Neuronal stem cell (in vitro differentiated cells): ENCODE data around the gene RARB.

Experiments
- DNase-seq: peaks from one replicate; pipeline ENCODE4 v3.0.0-alpha.2; 2013; ENCODE audit warnings: low spot score
- H2AFZ ChIP-seq: one replicate; pipeline ENCODE4 v1.6.1; 2013; ENCODE audit warnings: mild to moderate bottlenecking, low read length, inconsistent platforms
- H2AK5ac ChIP-seq: 2 replicates; pipeline ENCODE4 v1.6.1; 2013; ENCODE audit warnings: low read depth, mild to moderate bottlenecking, inconsistent platforms, low read length, moderate library complexity, mixed read lengths
- H2BK120ac ChIP-seq: 2 replicates; pipeline ENCODE4 v1.6.1; 2013; ENCODE audit warnings: low read depth, mild to moderate bottlenecking, inconsistent platforms, low read length, moderate library complexity, mixed read lengths
- H2BK12ac ChIP-seq: one replicate; pipeline ENCODE4 v1.6.1; 2013; ENCODE audit warnings: low read length, inconsistent platforms
- H2BK15ac ChIP-seq: 2 replicates; pipeline ENCODE4 v1.6.1; 2013; ENCODE audit warnings: mild to moderate bottlenecking, low read length, inconsistent platforms, mixed read lengths
- H2BK5ac ChIP-seq: one replicate; pipeline ENCODE4 v1.6.1; 2013; ENCODE audit warnings: inconsistent platforms, mild to moderate bottlenecking, low read length, moderate library complexity
- H3K14ac ChIP-seq: one replicate; pipeline ENCODE4 v1.6.1; 2013; ENCODE audit warnings: low read length, inconsistent platforms
- H3K18ac ChIP-seq: 2 replicates; pipeline ENCODE4 v1.6.1; 2013; ENCODE audit warnings: low read length, inconsistent platforms
- H3K23ac ChIP-seq: 2 replicates; pipeline ENCODE4 v1.6.1; 2013; ENCODE audit warnings: low read depth, mild to moderate bottlenecking, mixed read lengths, low read length, inconsistent platforms; ENCODE audit not compliant: poor library complexity
- H3K27ac ChIP-seq: replicated peaks from 3 replicates; pipeline ENCODE4 v1.5.1; 2013; ENCODE audit warnings: low read length, inconsistent platforms
- H3K27me3 ChIP-seq, 3 experiments: 2 replicates each; pipeline ENCODE4 v1.6.1; 2013; ENCODE audit warnings: low read length in 3 of 3, mild to moderate bottlenecking in 2 of 3, inconsistent platforms in 1 of 3, low read depth in 1 of 3, mixed read lengths in 1 of 3, moderate library complexity in 1 of 3; ENCODE audit not compliant: control insufficient read depth in 3 of 3, insufficient read depth in 3 of 3
- H3K36me3 ChIP-seq, 2 donors: replicated peaks in 1 of 2; 2 replicates each; pipeline ENCODE4 v1.6.1; 2013; ENCODE audit warnings: low read length in 2 of 2; ENCODE audit not compliant: control insufficient read depth in 2 of 2, insufficient read depth in 2 of 2
- H3K4ac ChIP-seq: 2 replicates; pipeline ENCODE4 v1.6.1; 2013; ENCODE audit warnings: inconsistent platforms, mild to moderate bottlenecking, low read length, moderate library complexity
- H3K4me1 ChIP-seq, 2 donors: 1 replicate in 1 of 2; 2 replicates in 1 of 2; pipeline ENCODE4 v1.6.1; 2013; ENCODE audit warnings: low read length in 2 of 2, low read depth in 1 of 2; ENCODE audit not compliant: control insufficient read depth in 2 of 2, insufficient read depth in 1 of 2
- H3K4me2 ChIP-seq: one replicate; pipeline ENCODE4 v1.6.1; 2013; ENCODE audit warnings: mild to moderate bottlenecking, low read length, inconsistent platforms; ENCODE audit not compliant: insufficient read depth, poor library complexity, severe bottlenecking
- H3K4me3 ChIP-seq, 2 donors: 2 replicates each; pipeline ENCODE4 v1.5.1; 2013; ENCODE audit warnings: low read length in 2 of 2, mild to moderate bottlenecking in 2 of 2, inconsistent platforms in 1 of 2, moderate library complexity in 1 of 2
- H3K79me1 ChIP-seq: one replicate; pipeline ENCODE4 v1.6.1; 2013; ENCODE audit warnings: low read depth, mild to moderate bottlenecking, inconsistent platforms, low read length, moderate library complexity
- H3K9ac ChIP-seq: one replicate; pipeline ENCODE4 v1.6.1; 2013; ENCODE audit warnings: mild to moderate bottlenecking, low read depth, low read length, inconsistent platforms; ENCODE audit not compliant: poor library complexity
- H3K9me3 ChIP-seq, 2 donors: replicated peaks in 1 of 2; 2 replicates each; pipeline versions ENCODE3 to v1.6.1; 2013; ENCODE audit warnings: low read length in 2 of 2, mild to moderate bottlenecking in 2 of 2, inconsistent platforms in 1 of 2, low read depth in 1 of 2, mixed read lengths in 1 of 2, moderate library complexity in 1 of 2; ENCODE audit not compliant: control insufficient read depth in 2 of 2, insufficient read depth in 1 of 2
- H4K8ac ChIP-seq: one replicate; pipeline ENCODE4 v1.6.1; 2013; ENCODE audit warnings: low read depth, mild to moderate bottlenecking, inconsistent platforms, low read length, moderate library complexity
- H4K91ac ChIP-seq: one replicate; pipeline ENCODE4 v1.6.1; 2013; ENCODE audit warnings: low read length, low read depth, mild to moderate bottlenecking, inconsistent platforms; ENCODE audit not compliant: poor library complexity
- WGBS, 2 donors: extraction: QIAGEN DNeasy Blood & Tissue Kit; methylation state at CpG; one replicate each; pipeline ENCODE4 v1.1.7; 2013; ENCODE audit warnings: missing lambda C conversion rate in 2 of 2, mixed read lengths in 1 of 2; ENCODE audit not compliant: insufficient read length in 2 of 2, insufficient replicate concordance in 1 of 2; ENCODE audit errors: extremely low coverage in 2 of 2; 5-methylcytosine and 5-hydroxymethylcytosine counted together

RARB gene

DNA sequence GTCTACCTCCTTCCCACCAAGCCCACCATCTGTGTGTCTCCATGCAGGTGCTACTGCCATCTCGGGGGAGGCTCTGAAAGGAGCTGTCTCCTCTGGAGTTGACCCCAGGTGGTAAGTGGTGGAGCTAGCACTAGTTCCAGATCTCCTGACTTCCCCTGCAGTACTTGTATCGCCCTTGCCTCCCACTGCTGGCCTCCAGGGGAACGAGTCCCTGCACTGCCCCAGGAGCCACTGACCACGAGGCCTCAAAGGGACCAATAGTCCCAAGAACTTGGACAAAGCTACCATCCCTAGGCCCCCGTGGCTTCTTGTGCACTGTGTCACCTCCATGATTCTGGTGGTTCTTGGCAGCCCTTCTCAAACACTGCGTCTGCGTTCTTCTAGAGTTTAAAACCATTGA lies 137.7 kb downstream of the RARB start:
- Histone ChIP-seq H3K27me3 (no peaks in the 10 kb centered on the region), H4K8ac (no peak overlapping the region), H4K91ac (no peak overlapping the region), H2BK12ac (no peak overlapping the region), H2AFZ (no peak overlapping the region), H3K23ac (no peak overlapping the region), H3K14ac (no peak overlapping the region), H3K9me3 (no peaks in the 10 kb centered on the region), H3K4me1 (peaks cover 0 to 10% of the 10 kb centered on the region in 2 donors), H3K9ac (no peak overlapping the region), H2BK5ac (no peak overlapping the region), H2BK15ac (no peak overlapping the region), H3K4me3 (no peak overlapping the region), H3K79me1 (no peaks in the 10 kb centered on the region), H2AK5ac (no peak overlapping the region), H3K4ac (peak overlapping the region; percentile 19), H2BK120ac (no peak overlapping the region), H3K4me2 (no peak overlapping the region), H3K18ac (no peak overlapping the region), H3K27ac (no peak overlapping the region), H3K36me3 (no peaks in the 10 kb centered on the region)
- DNase-seq, result no peak
- no CpG with 5 or more reads among the region's 7 CpGs for WGBS, 2 donors

DNA sequence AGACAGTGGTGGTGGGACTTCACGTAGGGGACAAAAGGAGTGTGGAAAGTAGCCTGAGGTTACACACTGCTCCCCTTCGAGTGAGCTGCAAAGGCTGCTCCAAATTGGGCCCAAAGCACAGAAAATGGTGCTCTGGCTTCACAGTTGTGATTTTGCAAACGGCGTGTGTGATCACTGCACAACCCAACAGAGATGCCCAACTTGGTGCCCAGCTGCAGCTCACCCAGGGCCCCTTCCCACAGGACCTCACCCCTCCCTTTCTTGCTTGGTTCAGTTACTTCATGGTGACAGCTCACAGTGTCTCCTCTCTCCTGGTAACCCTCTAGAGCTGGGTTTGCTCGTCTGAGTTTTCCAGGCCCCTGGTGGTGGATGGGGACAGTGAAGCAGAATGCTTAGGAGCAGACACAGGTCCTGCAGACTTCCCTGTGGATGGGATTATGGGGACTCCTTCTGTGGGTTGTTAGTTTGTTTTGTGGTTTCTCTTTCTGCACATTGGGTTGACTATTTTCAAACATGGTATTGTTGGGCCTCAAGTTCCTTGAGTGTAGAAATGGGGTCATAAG lies 138.4 kb downstream of the RARB start:
- peak overlapping the region; percentile 63 for H3K18ac ChIP-seq
- H2BK12ac ChIP-seq, result no peak overlapping the region
- no peak for DNase-seq
- peaks cover 0 to 10% of the 10 kb centered on the region in 2 donors for H3K4me1 ChIP-seq
- no peaks in the 10 kb centered on the region for H3K9me3 ChIP-seq
- no CpG with 5 or more reads among the region's 5 CpGs for WGBS, 2 donors
- H2AFZ ChIP-seq, result no peak overlapping the region
- H3K23ac ChIP-seq, result no peak overlapping the region
- no peaks in the 10 kb centered on the region for H3K36me3 ChIP-seq
- no peak overlapping the region for H4K91ac ChIP-seq
- H3K9ac ChIP-seq, result no peak overlapping the region
- no peak overlapping the region for H2BK15ac ChIP-seq
- no peak overlapping the region for H3K4me2 ChIP-seq
- no peak overlapping the region for H3K27ac ChIP-seq
- H3K79me1 ChIP-seq, result no peaks in the 10 kb centered on the region
- no peak overlapping the region for H2BK5ac ChIP-seq
- no peak overlapping the region for H4K8ac ChIP-seq
- no peaks in the 10 kb centered on the region for H3K27me3 ChIP-seq
- H3K14ac ChIP-seq, result no peak overlapping the region
- no peak overlapping the region for H2BK120ac ChIP-seq
- no peak overlapping the region for H2AK5ac ChIP-seq
- peak overlapping the region in 1 of 2 donors; percentile 19 for H3K4me3 ChIP-seq
- H3K4ac ChIP-seq, result no peak overlapping the region

DNA sequence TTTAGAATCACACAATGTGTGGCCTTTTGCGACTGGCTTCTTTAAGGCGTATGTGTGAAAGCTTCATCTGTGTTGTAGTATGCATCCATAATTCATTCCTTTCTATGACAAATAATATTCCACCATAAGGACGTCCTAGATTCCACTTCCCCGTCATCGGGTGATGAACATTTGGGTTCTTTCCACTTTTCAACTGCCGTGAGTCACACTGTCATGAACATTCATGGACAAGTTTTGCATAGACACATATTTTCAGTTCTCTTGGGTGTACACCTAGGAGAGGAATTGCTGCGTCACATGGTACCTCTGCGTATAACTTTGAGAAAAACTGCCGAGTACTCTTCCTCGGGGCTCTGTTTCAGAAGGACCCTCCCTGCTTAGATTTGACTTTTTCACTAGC lies 139.3 kb downstream of the RARB start:
- Histone ChIP-seq H2BK120ac (no peak overlapping the region), H2BK15ac (no peak overlapping the region), H3K9ac (no peak overlapping the region), H3K4me1 (peaks cover 0 to 10% of the 10 kb centered on the region in 2 donors), H2BK5ac (no peak overlapping the region), H4K91ac (no peak overlapping the region), H3K36me3 (no peaks in the 10 kb centered on the region), H3K79me1 (no peaks in the 10 kb centered on the region), H3K27me3 (no peaks in the 10 kb centered on the region), H4K8ac (no peak overlapping the region), H3K4me2 (no peak overlapping the region), H3K4ac (no peak overlapping the region), H3K14ac (no peak overlapping the region), H2AFZ (no peak overlapping the region), H2AK5ac (no peak overlapping the region), H3K9me3 (no peaks in the 10 kb centered on the region), H3K18ac (no peak overlapping the region), H3K23ac (no peak overlapping the region), H3K27ac (no peak overlapping the region), H2BK12ac (no peak overlapping the region), H3K4me3 (no peak overlapping the region)
- DNase-seq, result no peak
- WGBS, 2 donors, result no CpG with 5 or more reads among the region's 10 CpGs

DNA sequence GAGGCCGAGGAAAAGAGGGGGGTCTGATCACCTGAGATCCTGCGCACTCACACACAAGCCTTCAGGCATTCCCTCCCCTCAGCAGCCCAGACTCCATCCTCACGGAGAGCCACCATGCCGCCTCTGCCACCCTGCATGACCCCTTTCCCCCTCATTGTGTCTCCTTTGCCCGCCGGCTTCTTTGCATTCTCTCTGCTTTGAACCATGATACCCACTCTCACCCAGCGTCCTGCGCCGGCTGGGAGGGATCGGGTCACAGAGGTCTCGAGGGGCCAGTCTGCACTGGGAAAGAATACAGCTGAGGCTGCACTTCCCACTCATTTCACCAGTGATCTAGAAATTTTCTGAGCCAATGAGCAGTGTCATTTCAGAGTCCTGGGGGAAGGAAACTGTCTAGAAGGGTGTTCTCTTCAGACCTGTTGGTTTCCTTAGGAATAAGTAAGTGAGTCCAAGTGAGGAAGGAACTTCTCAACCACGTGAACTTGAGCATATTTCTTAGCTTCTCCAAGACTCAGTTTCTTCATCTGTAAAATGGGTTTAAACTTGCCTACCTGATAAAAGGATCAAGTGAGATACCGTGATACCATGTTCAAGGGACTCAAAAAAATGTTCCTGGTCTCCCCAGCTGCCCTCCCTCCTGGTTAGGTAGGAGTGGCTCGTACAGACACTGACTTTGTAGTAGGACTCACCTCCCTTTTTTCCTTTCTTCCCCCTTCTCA lies 139.9 kb downstream of the RARB start:
- H3K23ac ChIP-seq, result no peak overlapping the region
- H4K91ac ChIP-seq, result no peak overlapping the region
- H2BK120ac ChIP-seq, result no peak overlapping the region
- no peak overlapping the region for H2BK15ac ChIP-seq
- H4K8ac ChIP-seq, result no peak overlapping the region
- H2BK12ac ChIP-seq, result no peak overlapping the region
- no peak overlapping the region for H3K27ac ChIP-seq
- no peak for DNase-seq
- H3K27me3 ChIP-seq, result no peaks in the 10 kb centered on the region
- no peak overlapping the region for H2BK5ac ChIP-seq
- WGBS, 2 donors, result no CpG with 5 or more reads among the region's 14 CpGs
- no peaks in the 10 kb centered on the region for H3K9me3 ChIP-seq
- no peak overlapping the region for H3K4me3 ChIP-seq
- H3K14ac ChIP-seq, result no peak overlapping the region
- no peaks in the 10 kb centered on the region for H3K36me3 ChIP-seq
- H3K79me1 ChIP-seq, result no peaks in the 10 kb centered on the region
- H3K4me1 ChIP-seq, result peaks cover 0 to 11% of the 10 kb centered on the region in 2 donors
- no peak overlapping the region for H2AK5ac ChIP-seq
- H3K9ac ChIP-seq, result no peak overlapping the region
- no peak overlapping the region for H3K4ac ChIP-seq
- H3K18ac ChIP-seq, result no peak overlapping the region
- no peak overlapping the region for H3K4me2 ChIP-seq
- H2AFZ ChIP-seq, result no peak overlapping the region
